Peyer's patch (tissue), 4 donors: ENCODE results near the gene MRI1. TPM values are rescaled to one million over a fixed set of nuclear protein-coding genes. Genes with fewer than 3 reads are reported as not detected.
"Not testable (repeated sequence)": the region's sequence is repeated elsewhere in the genome, so short reads cannot be mapped to it uniquely, and the experiment has no call there.

ENCODE experiments used
- DNase-seq, 3 donors: peaks; one replicate each; pipeline ENCODE4 v3.0.0-alpha.2; 2017 to 2019
- H3K27ac ChIP-seq, 4 donors: fragments of 200-600 bp; sonication (generic); one replicate each; pipeline ENCODE4 v1.5.1; 2016 to 2019
- H3K27me3 ChIP-seq, 2 donors: fragments of 200-600 bp; sonication (generic); one replicate each; pipeline ENCODE4 v1.5.1; 2019
- H3K36me3 ChIP-seq, 3 donors: fragments of 200-600 bp; sonication (generic); one replicate each; pipeline ENCODE4 v1.5.1; 2016 to 2019
- H3K4me1 ChIP-seq, 4 donors: fragments of 200-600 bp; sonication (generic); one replicate each; pipeline ENCODE4 v1.5.1; 2016 to 2019
- H3K4me3 ChIP-seq, 4 donors: fragments of 200-600 bp; sonication (generic); 1 replicate in 3 of 4; 2 replicates in 1 of 4; pipeline ENCODE4 v1.5.1; 2016 to 2019; ENCODE audit warnings: mild to moderate bottlenecking in 1 of 4
- H3K9me3 ChIP-seq, 4 donors: fragments of 200-600 bp; sonication (generic); one replicate each; pipeline ENCODE4 v1.5.1; 2016 to 2019; ENCODE audit warnings: mild to moderate bottlenecking in 1 of 4
- CTCF ChIP-seq, 6 experiments: fragments of 450-650 bp in 4 of 6; fragments of 200-600 bp in 2 of 6; sonication (generic) in 1 of 6; IDR thresholded peaks; one replicate each; pipeline ENCODE4 v1.5.1; 2017 to 2019; ENCODE audit warnings: antibody characterized with exemption in 6 of 6, mild to moderate bottlenecking in 3 of 6, moderate library complexity in 1 of 6
- POLR2A ChIP-seq, 2 donors: fragments of 450-650 bp; IDR thresholded peaks; one replicate each; pipeline ENCODE4 v1.5.1; 2017; ENCODE audit warnings: antibody characterized with exemption in 2 of 2, mild to moderate bottlenecking in 2 of 2, moderate library complexity in 2 of 2
- total RNA-seq, 4 donors: library from RNA; depleted of rRNA; stranded (reverse); fragments of >200 nt; gene quantifications; one replicate each; pipeline ENCODE4 v1.1.0, GENCODE V29; 2016

MRI1 gene
- total RNA-seq, 4 donors from 2014 or later, result 59.2 to 126 (median 95.7) TPM

GRCh38 chr19:13748169-13748828, 16.0 kb upstream of the MRI1 start:
- H3K4me3 ChIP-seq, result peak overlapping the region; percentile 64 to 87 (median 76)
- peaks cover 0 to 19% (median 0%) of the 10 kb centered on the region in 4 donors for H3K4me1 ChIP-seq
- H3K27me3 ChIP-seq, result no peaks in the 10 kb centered on the region
- peak in 1 of 3 donors; percentile 67 for DNase-seq
- TF ChIP-seq CTCF (IDR thresholded peaks at IDR 0.05) (no peak), POLR2A (IDR thresholded peaks at IDR 0.05) (peak in 1 of 2 donors; percentile 23)
- H3K36me3 ChIP-seq, result peaks cover 0 to 24% (median 0%) of the 10 kb centered on the region in 3 donors
- peak overlapping the region; percentile 81 to 93 (median 90) for H3K27ac ChIP-seq
- H3K9me3 ChIP-seq, result no peaks in the 10 kb centered on the region

- Histone ChIP-seq H3K27ac (no peak overlapping the region), H3K4me1 (peaks cover 0 to 19% (median 0%) of the 10 kb centered on the region in 4 donors), H3K9me3 (no peaks in the 10 kb centered on the region), H3K36me3 (peaks cover 3 to 55% (median 3%) of the 10 kb centered on the region in 3 donors), H3K27me3 (no peaks in the 10 kb centered on the region), H3K4me3 (no peak overlapping the region)
- no peak for TF ChIP-seq CTCF (IDR thresholded peaks at IDR 0.05)
- no peak for TF ChIP-seq POLR2A (IDR thresholded peaks at IDR 0.05)
- no peak for DNase-seq
Measured at GRCh38 chr19:13751436-13751835, 12.9 kb upstream of the MRI1 start.

- not testable (repeated sequence) for H3K27ac ChIP-seq, H3K4me3 ChIP-seq, DNase-seq, H3K27me3 ChIP-seq, H3K9me3 ChIP-seq
- Histone ChIP-seq H3K36me3 (peaks cover 3 to 77% (median 3%) of the 10 kb centered on the region in 3 donors), H3K4me1 (peaks cover 0 to 16% (median 0%) of the 10 kb centered on the region in 4 donors)
Measured at GRCh38 chr19:13753622-13754021, 10.7 kb upstream of the MRI1 start.

- Histone ChIP-seq H3K27ac (no peak overlapping the region), H3K4me3 (no peak overlapping the region), H3K36me3 (peaks cover 3 to 100% (median 3%) of the 10 kb centered on the region in 3 donors), H3K27me3 (no peaks in the 10 kb centered on the region), H3K9me3 (no peaks in the 10 kb centered on the region), H3K4me1 (no peaks in the 10 kb centered on the region)
- DNase-seq, result no peak
- TF ChIP-seq CTCF (IDR thresholded peaks at IDR 0.05) (no peak), POLR2A (IDR thresholded peaks at IDR 0.05) (no peak)
Measured at GRCh38 chr19:13756210-13756609, 8.1 kb upstream of the MRI1 start.

- Histone ChIP-seq H3K27ac (no peak overlapping the region), H3K36me3 (peaks cover 3 to 98% (median 3%) of the 10 kb centered on the region in 3 donors), H3K9me3 (no peaks in the 10 kb centered on the region), H3K27me3 (no peaks in the 10 kb centered on the region), H3K4me3 (no peak overlapping the region), H3K4me1 (no peaks in the 10 kb centered on the region)
- TF ChIP-seq POLR2A (IDR thresholded peaks at IDR 0.05), result no peak
- TF ChIP-seq CTCF (IDR thresholded peaks at IDR 0.05), result no peak
- no peak for DNase-seq
Measured at GRCh38 chr19:13757805-13758772, 6.2 kb upstream of the MRI1 start.

GRCh38 chr19:13758795-13759194, 5.5 kb upstream of the MRI1 start:
- Histone ChIP-seq H3K9me3 (no peaks in the 10 kb centered on the region), H3K4me1 (peaks cover 0 to 5% (median 0%) of the 10 kb centered on the region in 4 donors), H3K27me3 (no peaks in the 10 kb centered on the region), H3K4me3 (no peak overlapping the region), H3K27ac (no peak overlapping the region), H3K36me3 (peaks cover 3 to 96% (median 3%) of the 10 kb centered on the region in 3 donors)
- no peak for DNase-seq
- TF ChIP-seq CTCF (IDR thresholded peaks at IDR 0.05) (no peak), POLR2A (IDR thresholded peaks at IDR 0.05) (no peak)
